GM19324 (cell line): ENCODE results near the gene APOL1.
A peak's percentile ranks its signal among the peaks of the same experiment; 100 is the strongest.
"Not testable (repeated sequence)": the region's sequence is repeated elsewhere in the genome, so short reads cannot be mapped to it uniquely, and the experiment has no call there.

Experiments
- ATAC-seq: cut with Tn5 transposase; IDR thresholded peaks from one replicate; pipeline ENCODE4 v1.9.1; 2021; ENCODE audit warnings: mild to moderate bottlenecking, moderate library complexity; ENCODE audit not compliant: unreplicated experiment, low FRiP score

APOL1 gene, protein sequence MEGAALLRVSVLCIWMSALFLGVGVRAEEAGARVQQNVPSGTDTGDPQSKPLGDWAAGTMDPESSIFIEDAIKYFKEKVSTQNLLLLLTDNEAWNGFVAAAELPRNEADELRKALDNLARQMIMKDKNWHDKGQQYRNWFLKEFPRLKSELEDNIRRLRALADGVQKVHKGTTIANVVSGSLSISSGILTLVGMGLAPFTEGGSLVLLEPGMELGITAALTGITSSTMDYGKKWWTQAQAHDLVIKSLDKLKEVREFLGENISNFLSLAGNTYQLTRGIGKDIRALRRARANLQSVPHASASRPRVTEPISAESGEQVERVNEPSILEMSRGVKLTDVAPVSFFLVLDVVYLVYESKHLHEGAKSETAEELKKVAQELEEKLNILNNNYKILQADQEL

DNA sequence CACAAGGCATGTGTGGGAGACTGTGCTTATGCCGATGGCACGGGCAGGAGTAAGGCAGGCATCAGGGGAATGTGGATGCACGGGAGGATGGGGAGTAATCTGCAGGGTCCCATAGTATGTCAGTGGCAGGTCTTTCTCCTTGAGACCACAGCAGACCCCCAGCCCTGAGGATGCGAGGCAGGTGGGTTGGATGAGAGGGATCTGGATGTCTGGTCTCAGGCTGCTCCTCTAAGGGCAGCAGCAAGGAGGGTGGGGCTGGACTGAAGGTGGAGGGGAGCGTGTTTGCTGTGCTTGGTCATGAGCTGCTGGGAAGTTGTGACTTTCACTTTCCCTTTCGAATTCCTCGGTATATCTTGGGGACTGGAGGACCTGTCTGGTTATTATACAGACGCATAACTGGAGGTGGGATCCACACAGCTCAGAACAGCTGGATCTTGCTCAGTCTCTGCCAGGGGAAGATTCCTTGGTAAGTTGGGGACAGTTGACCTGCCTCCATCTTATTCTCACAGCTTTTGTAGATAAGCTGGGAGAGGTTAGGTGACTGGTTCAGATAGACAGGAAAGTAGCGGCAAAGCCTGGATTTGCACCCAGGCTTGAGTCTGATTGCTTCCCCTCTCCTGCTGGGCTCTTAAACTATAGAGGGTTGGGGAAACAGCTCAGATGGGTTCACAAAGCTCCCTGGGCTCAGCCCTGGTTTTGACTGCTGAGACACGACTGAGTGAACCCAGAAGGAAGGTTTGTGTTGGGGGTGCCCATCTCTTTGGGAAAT lies at the start of gene APOL1:
APOL1 (plus strand) TSS at position 380 of the 769 bp plus-strand sequence. CDS start 1,823 bp downstream, outside the sequence.
- ATAC-seq, result peak; percentile 52

DNA sequence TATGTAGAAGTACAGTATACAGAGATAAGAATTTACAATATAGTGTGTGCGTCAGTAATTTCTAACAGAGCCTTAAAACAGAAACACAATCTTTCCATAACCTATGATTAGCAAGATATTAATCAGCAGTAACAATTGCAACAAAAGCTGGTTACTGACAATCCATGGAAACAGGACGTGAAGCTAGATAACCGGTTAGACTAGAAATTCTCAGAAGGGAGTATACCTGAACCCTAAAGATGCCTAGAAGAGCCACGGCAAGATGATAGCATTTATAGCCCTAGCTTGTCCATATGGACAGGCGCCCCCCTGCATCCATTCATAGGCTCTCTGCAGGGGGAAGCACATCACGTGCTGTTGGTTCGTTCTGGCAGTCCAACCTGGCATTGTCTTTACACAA lies 49.5 kb upstream of the APOL1 start:
- not testable (repeated sequence) for ATAC-seq

DNA sequence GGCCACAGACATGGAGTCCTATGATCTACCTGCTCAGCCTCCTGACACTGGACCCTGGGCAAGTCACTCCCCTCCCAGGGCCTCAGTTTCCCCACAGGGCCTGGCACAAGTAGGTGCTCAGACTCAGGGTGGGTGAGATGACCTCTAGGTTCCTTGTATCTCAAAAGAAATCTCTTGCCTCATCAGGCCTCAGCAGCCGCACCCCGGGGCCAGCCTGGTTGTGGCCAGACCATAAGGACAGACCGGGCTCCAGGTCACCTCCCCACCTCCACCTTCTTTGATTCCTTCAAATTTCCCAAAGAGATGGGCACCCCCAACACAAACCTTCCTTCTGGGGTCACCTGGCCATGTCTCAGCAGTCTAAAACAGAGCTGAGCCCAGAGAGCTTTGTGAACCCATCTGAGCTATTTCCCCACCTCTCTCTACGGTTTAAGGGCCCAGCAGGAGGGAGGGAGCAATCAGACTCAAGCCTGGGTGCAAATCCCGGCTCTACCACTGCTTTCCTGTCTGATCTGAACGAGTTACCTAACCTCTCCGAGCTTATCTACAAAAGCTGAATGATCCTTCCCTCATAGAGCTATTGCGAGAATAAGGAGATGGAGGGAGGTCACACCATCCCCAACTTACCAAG lies 48.8 kb upstream of the APOL1 start:
- no peak for ATAC-seq

DNA sequence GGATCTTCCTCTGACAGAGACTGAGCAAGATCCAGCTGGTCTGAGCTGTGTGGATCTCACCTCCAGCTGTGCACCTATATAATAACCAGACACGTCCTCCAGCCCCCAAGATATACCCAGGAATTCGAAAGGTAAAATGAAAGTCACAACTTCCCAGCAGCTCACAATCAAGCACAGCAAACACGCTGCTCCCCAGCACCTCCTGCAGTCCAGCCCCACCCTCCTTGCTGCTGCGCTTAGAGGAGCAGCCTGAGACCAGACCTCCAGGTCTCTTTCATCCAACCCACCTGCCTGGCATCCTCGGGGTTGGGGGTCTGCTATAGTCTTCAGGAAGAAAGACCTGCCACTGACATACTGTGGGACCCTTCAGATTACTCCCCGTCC lies 48.3 kb upstream of the APOL1 start:
- no peak for ATAC-seq

DNA sequence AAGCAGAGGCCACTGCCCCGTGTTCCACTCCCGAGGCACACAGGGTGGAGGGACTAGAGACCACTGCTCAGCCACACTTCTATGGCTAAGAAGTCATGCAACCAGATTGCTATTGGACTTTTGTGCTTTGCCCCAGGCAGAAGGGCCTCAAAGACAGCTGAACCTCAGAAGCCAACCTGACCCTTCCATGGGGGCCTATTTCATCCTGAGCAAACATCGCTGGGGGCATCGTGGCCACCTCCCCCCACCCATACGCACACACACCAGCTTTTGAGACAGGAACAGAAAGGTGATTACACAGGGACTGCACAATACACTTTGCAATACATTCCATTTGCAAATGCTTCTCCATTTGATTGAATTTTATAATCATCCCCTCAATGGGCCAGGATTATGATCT lies 47.4 kb upstream of the APOL1 start:
- ATAC-seq, result not testable (repeated sequence)

DNA sequence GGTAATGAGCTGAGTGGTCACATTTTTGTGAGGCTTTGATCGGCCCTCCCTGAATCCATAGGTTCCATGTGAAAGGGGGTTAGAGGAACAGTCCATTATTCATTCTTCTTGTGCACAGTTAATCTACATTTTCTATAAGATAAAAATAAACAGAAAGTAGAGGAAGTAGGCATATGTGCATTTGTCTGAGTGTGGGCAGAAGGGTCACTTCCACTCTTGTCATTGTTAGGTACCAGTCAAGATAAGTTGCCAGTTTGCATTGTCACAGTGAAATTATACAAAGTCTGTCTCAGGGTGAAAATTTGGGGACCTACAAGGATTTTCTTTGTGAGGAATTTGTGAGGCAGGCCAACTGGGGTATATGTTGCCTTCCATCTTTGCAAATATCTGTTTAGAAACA lies 46.7 kb upstream of the APOL1 start:
- no peak for ATAC-seq

DNA sequence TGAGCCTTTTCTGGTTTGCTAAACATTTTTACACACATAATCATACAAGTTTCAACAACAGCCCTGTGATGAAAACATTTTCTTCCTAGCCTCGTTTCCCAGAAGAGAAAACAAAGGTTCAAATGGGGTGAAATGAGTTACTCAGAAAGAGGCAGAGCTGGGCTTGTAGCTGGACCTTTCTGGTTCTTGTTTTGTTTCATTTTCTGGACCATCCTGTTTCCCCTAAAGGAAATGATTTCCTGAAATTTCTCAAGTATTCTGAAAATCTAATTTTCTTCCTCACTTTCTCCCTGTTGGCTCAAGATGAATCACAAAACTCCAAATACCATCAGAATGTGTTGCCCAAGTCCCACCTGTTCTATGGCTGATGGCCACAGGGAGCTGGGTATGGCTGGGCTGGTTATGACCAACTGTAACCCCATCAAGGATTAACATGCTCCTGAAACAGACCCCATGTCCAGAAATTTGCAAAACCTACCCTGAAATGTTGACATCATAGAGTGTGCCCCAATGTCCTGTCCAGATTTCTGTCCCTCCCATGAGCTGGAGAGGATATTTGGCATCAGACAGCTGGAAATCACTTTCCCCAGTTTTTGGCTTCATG lies 44.7 kb upstream of the APOL1 start:
- ATAC-seq, result no peak

DNA sequence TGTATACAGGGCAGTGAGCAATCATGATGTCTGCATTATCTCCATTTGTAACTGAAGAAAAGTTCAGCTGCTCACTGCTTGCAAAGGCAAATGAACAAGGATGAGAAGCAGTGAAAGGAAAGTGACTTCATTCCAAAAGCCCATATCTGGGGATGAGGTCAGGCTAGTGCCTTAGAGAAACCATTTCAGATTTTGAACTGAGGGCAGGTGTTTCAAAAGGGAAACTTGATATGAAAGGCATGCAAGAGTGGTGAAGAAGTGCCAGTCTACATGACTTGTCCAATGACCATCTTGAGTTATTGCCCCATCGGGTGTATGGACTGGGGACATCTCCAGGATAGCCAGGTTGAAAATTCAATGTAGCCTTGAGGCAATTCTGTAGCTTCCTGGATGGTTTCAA lies 44.0 kb upstream of the APOL1 start:
- ATAC-seq, result no peak

DNA sequence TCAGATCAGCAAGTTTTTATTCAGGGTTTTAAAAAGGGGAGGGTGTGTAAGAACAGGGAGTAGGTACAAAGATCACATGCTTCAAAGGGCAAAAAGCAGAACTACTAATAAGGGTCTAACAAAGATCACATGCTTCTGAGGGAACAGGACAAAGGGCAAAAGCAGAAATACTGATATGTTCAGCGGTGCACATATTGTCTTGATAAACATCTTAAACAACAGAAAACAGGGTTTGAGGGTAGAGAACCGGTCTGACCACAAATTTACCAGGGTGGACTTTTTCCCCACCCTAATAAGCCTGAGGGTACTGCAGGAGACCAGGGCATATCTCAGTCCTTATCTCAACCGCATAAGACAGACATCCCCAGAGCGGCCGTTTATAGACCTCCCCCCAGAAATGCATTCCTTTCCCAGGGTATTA lies 43.4 kb upstream of the APOL1 start:
- not testable (repeated sequence) for ATAC-seq

DNA sequence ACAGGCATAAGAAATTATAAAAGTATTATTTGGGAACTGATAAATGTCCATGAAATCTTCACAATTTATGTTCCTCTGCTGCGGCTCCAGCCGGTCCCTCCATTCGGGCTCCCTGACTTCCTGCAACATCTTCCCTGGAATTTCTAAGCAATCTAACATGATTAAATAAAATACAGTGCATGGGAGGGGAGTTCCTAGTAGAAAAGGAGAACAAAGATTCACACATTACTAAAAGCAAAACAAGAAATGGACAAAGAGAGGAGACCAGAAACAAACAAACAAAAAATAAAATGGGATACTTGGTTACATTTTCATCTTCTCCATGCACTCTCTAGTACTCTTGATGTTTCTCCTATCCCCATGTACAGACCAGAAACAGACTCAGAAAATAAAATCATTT lies 42.7 kb upstream of the APOL1 start:
- ATAC-seq, result no peak

DNA sequence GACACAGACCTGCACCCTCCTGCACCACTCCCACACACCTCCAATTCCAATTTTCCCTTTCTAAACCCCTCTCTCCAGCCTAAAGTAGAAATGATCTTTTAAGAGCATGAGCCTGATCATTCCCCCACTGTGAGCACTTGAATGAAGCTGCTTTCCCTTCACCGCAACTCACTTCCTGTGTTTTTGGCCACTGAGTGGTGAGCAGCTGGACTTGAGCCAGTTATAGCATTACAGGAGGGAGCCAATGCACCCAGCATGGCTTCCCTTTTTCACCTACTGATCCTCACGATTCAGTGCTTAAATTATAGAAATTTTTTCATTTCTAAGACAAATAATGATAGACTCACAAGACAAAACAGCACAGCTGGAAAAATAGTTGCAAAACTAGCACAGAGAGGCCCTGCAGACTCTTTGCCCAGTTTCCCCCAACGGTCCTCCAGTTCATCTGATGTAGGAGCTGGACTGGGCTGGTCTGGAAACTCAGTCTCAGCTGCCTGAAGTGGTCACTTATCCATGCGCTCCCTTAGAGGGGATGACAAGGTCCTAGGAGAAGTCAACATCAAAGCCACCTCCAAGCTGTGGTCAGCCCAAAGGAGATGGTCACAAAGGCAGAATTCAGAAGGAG lies 41.6 kb upstream of the APOL1 start:
- no peak for ATAC-seq

DNA sequence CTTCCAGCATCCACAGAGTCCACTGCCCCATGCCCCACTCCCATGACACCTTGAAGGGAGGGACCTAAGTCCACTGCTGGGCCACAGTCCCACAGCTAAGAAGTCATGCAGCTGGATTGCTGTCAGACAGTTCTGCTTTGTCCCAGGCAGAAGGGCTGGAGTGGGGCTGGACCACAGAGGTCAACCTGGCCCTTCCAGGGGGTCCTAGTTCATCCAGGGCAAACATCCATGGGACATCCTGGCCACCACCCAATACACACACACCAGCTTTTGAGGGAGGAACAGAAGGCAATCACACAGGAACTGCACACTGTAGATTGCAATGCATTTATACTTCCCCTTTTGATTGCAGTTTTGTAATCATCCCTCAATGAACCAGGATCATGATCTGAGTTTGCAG lies 40.0 kb upstream of the APOL1 start:
- ATAC-seq, result no peak

DNA sequence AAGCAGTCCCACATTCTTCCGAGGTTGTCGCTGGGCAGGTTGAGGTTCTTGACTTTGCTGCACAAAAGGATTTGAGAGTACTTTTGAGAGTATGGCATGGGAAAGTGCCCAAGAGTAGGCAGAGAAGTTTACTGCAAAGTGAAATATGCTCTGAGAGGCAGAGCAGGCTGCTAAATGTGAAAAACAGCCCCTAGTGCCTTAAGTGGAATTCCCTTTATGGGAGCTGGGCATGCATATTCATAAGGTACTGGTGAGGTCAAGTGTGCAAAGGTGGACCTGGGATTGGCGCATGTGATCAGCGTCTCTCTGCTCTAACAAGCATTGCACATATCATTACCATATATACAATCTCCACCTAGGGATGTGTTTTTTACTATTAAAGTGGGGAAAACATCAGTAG lies 39.3 kb upstream of the APOL1 start:
- no peak for ATAC-seq

DNA sequence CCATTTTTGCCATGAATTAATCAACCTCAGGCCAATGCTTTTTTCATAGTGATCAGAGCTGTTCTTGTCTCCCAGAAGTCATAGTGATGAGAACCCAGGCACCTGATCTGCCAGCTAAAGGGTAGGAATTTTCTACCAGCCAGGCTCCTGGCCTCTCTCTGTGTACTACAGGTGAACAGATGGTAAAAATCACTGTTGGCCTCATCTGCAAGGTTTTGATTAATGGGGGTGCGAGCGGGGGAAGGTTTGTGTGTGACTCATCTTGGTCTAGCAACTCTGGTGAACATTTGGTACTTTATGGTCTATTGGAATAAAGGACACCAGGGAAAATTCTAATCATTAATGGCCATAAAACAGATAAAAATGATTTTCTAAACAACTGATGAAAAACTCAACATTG lies 37.0 kb upstream of the APOL1 start:
- ATAC-seq, result no peak

DNA sequence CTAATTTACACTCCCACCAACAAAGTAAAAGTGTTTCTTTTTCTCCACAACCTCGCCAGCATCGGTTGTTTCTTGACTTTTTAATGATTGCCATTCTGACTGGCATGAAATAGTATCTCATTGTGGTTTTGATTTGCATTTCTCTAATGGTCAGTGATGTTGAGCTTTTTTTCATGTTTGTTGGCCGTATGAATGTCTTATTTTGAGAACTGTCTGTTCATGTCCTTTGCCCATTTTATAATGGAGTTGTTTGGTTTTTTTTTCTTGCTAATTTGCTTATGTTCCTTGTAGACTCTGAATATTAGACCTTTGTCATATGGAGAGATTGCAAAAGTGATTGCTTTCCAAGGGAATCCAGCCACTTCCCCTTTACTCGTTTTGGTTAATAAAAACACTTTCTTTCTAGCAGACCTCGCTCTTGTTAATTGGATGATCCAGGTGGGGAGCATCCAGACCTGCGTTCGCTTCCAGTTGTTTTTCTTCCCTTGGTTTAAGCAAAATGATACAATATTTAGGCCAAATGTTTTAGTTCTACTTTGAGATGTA lies 34.2 kb upstream of the APOL1 start:
- ATAC-seq, result no peak

DNA sequence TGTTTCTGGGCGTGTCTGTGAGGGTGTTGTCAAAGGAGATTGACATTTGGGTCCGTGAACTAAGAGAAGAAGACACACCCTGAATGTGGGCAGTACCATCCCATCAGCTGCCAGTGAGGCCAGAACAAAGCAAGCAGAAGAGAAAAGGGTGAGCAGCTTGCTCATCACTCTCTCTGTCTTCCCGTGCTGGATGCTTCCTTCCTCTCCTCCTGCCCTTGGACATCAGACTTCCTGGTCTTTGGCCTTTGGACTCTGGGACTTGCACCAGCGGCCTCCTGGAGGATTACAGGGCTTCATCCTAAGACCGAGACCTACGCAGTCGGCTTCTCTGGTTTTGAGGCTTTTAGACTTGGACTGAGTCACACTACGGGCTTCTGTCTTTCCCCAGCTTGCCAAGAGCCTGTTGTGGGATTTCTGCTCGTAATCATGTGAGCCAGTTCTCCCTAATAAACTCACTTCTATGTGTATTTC lies 32.4 kb upstream of the APOL1 start:
- ATAC-seq, result no peak

DNA sequence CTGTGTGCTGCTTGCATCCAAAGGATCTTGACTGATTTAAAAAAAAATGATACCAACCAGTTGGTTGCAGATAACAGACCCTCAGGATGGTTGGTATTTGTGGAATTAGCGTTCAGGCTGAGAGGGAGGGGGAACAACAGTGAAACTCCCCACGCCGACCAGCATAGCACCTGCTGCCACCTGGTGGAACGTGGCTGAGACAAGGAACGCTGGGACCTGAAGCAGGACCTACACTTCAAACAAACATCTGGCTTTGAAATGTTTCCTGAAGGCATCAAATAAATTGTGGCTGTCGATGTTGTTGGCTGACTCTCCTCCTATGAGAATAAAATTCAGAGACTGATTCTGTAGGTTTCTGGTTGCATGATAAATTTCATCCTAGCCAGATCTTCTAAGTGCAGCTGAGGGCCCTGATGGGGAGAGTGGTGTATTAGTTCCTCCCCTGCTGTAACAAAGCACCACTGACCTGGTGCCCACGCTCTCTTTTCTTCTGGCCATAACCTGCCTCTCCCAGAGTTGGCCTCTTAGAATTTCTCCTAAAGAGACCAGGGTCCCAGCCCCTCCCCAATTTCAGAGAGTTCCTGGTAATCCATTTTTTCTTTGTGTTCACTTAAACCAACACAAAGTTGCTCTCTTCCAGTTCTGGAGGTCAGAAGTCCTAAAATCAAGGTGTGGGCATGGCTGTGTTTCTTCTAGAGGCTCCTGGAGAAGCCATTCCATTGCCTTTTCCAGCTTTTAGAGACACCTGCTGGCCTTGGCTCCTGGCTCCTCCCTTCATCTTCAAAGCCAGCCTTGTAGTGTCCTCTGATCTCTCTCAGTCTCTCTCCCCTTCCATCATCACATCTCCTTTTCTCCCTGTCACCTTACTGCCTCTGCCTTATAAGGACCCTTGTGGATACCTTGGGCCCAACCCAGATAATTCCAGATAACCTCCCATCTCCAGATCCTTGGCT lies 30.9 kb upstream of the APOL1 start:
- ATAC-seq, result no peak

DNA sequence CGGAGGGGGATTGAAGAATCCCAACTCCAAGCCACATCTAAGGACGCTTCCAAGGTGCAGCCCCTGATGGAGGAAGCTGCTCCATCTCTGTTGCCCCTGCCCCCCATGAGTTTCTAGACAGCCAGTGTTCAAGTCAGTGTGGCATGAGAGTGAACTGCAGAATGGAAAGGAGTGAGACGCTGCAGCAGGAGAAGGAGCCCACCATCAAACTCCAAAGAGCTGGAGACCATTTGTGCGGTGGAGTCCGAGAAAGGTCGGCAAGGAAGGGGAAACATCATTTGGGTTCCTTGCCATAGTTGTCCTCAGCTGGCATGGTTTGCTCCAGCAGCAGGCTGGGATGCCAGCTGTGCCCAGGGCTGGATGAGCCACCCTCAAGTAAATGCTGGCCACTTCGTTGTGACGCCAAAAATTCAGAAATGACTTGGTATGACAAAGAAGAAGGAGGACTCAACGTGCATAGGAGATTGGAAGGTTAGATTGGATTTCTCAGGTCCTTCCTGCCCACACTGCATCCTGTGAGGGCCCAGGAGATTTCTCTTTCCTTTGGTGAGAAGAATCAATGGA lies 30.0 kb upstream of the APOL1 start:
- no peak for ATAC-seq

DNA sequence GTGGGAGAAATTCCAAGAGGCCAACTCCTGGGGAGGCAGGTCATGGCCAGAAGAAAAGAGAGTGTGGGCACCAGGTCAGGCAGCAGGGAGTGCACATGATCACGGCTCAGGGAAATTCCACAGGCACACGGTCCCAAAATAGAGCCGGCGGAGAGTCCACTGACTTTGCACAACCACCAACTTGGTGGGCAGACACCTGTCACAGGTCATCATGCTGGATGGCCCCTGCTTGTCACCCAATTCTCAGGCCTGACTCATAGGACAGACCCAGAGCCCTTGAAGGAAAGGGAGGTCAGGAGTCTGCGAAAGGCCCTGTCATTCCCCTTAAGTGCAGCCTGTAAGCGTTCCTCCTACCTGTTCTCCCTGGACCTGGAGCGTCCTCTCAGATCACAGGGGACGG lies 29.4 kb upstream of the APOL1 start:
- ATAC-seq, result no peak
